Placental epithelial cell (primary cell): ENCODE measurements around the gene BAIAP2L1. TPM values are rescaled to one million over a fixed set of nuclear protein-coding genes. Genes with fewer than 3 reads are reported as not detected.

Experiments used
- total RNA-seq: library from RNA; depleted of rRNA; stranded (reverse); fragments of >200 nt; gene quantifications from 2 replicates; pipeline ENCODE4 v1.2.3, GENCODE V29; 2012

The BAIAP2L1 gene, protein sequence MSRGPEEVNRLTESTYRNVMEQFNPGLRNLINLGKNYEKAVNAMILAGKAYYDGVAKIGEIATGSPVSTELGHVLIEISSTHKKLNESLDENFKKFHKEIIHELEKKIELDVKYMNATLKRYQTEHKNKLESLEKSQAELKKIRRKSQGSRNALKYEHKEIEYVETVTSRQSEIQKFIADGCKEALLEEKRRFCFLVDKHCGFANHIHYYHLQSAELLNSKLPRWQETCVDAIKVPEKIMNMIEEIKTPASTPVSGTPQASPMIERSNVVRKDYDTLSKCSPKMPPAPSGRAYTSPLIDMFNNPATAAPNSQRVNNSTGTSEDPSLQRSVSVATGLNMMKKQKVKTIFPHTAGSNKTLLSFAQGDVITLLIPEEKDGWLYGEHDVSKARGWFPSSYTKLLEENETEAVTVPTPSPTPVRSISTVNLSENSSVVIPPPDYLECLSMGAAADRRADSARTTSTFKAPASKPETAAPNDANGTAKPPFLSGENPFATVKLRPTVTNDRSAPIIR
- 40.8 and 45.9 TPM in 2 replicates for total RNA-seq

DNA sequence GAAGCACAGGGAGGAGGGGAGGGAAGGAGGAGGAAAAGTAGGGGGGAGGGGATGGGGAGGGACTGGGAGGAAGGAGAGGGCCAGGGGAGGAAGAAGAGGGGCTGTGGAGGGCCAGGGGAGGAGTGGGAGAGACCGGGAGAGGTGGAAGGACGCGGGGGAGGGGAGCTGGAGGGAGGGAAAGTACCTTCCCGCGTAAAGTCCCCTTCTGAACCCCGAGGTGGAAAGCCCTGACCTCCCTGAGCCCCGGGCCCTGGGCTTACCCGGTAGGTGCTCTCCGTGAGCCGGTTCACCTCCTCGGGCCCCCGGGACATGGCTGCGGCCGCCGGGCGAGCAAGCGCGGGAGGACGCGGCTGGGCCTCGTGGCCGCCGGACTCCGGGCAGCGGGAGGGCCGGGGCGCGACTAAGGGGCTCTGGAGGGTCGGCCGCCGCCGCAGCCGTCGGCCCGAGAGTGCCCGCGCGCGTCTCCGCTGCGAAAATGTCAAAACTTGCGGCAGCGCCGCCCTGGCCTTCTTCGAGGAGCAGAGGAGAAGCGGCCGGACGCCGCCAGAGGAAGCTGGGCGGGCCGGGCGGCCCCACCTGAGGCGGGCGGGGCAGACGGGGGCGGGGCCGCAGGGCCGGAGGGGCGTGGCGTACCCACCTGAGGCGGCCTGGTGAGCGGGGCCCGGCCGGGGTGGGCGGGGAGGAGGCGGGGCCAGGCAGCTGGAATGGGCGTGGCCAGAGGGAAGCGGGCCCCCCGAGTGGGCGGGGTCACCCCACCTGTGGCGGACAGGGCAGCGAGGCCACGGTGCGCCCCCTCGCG is at the start of gene BAIAP2L1:
BAIAP2L1 (minus strand) TSS at position 549 of the 799 bp plus-strand sequence; CDS start at position 311, 238 bp downstream.

DNA sequence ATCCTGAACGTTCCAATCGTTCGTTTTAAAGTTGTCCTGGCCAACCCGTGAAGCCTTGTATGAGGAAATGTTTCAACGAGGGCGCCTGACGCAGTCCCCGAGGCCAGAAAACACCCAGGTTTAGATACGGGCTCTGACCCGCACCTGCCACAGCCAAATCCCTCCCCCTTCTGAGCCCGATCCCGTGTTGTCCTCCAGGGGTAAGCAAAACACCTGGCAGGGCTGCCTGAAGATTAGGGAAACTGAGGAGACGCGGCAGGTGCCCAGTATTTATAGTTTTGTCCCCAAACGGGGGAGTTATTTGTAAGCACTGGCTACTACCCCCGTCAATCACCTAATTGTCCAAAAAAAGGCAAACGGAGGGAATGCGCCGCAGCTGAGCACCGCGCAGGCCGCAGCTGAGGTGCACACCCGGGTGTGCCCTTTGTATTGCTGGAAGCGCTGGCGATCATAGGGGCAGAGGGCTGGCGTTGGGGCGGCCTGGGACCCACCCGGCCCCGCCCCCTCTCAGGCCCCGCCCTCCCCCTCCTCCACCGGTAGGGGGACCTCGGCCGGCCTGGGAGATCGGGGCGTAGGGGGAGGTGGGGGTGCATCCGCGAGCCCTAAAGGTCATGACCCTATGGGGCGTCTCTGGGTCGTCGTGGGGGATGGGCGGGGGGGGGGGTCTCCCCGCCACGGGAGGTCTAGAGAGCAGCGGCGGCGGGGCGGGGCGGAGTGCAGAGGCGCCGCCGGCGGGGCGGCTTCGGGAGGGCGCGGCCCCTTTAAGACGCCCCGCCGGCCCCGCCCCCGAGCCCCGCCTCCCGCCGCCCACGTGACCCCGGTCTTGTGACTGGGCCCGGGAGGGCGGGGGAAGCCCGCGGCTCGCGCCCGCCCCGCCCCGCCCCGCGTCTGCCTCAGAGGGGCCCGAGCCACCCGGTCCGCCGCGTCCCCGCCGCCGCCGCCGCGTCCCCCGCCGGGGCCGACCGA is 119.8 kb downstream of the BAIAP2L1 start, which contains the start of gene BRI3:
BRI3 (plus strand) TSS at position 896 of the 966 bp plus-strand sequence. CDS start 110 bp downstream, outside the sequence.

DNA sequence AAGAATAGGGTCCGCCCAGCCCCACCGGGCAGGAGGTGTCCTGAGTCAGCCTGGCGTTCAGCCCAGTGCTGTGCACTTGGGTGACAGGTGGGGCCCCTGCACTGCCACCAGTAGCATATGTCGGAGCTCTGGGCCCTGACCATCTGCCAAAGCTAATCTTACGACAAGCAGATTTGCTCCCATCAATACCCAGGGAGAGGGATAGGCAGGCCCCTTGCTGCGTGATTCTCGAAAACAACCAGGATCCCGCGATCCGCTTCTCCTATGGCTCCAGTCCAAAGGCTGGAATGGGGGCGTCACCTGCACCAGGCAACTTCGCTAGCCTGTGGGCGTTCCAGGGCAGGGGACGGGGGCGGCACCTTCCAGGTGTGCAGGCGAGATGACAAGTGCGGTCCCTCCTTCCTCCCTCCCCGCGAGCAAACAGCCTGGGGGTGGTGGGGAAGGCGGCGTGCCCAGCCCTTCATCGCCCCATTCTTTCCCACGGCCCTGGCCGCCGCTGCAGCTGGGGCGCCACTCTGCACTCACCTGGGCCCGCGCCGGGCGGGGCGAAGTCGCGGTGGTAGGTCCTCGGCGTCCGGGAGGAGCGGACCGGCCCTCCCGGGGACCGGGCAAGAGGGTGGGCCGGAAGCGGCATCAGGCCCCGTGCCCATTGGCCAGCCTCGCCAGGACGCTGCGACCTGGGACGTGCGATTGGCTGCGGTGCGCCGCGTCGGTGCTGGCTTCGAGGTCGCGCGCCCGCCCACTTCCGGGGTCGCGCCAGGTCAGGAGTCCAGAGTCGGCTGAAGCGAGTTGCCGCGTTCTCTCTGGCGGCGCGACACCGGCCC is 149.1 kb downstream of the BAIAP2L1 start, which contains the start of gene TECPR1:
TECPR1 (minus strand) TSS at position 632 of the 824 bp plus-strand sequence. CDS start 6,086 bp downstream, outside the sequence.

Other genes starting within 250 kb of the BAIAP2L1 start
- gene BHLHA15, start 189.7 kb downstream of the BAIAP2L1 start, total RNA-seq: 0.98 TPM in 1 of 2 replicates, not detected in the other
- 5.9 and 11.2 TPM in 2 replicates for gene TECPR1, start 148.9 kb downstream of the BAIAP2L1 start, total RNA-seq
- 50.6 and 58.3 TPM in 2 replicates for gene BRI3, start 119.4 kb downstream of the BAIAP2L1 start, total RNA-seq
- gene NPTX2, start 216.2 kb upstream of the BAIAP2L1 start, total RNA-seq: 0.22 and 0.39 TPM in 2 replicates